T-helper 17 cell (primary cell): ENCODE data around the gene ATG16L2. TPM values are rescaled to one million over a fixed set of nuclear protein-coding genes. Genes with fewer than 3 reads are reported as not detected.
A peak's percentile ranks its signal among the peaks of the same experiment; 100 is the strongest.
"Not testable (repeated sequence)": the region's sequence is repeated elsewhere in the genome, so short reads cannot be mapped to it uniquely, and the experiment has no call there.

Source experiments
- ATAC-seq: fragments of 150-1000 bp; cut with Tn5 transposase; 2 replicates; pipeline ENCODE4 v1.10.0; 2021; ENCODE audit warnings: mild to moderate bottlenecking, moderate library complexity
- DNase-seq, 3 donors: peaks; one replicate each; pipeline versions ENCODE4 v3.0.0 to v3.0.0-alpha.2; 2020 to 2021
- H3K9me3 ChIP-seq: one replicate; pipeline ENCODE4 v1.7.0; 2013; ENCODE audit warnings: low read length, mild to moderate bottlenecking; ENCODE audit not compliant: control insufficient read depth, poor library complexity, severe bottlenecking
- H3K27ac Mint-ChIP-seq: one replicate; pipeline ENCODE4 v1.8.0; 2022; ENCODE audit warnings: mild to moderate bottlenecking, moderate library complexity, mixed read lengths
- H3K27me3 Mint-ChIP-seq: one replicate; pipeline ENCODE4 v1.8.0; 2022; ENCODE audit warnings: mixed read lengths
- H3K36me3 Mint-ChIP-seq: one replicate; pipeline ENCODE4 v1.8.0; 2022; ENCODE audit warnings: low read depth, mixed read lengths
- H3K4me1 Mint-ChIP-seq: one replicate; pipeline ENCODE4 v1.8.0; 2022; ENCODE audit warnings: mild to moderate bottlenecking, mixed read lengths
- H3K4me3 Mint-ChIP-seq: one replicate; pipeline ENCODE4 v1.8.0; 2022; ENCODE audit warnings: mild to moderate bottlenecking, moderate library complexity, mixed read lengths
- total RNA-seq, 4 donors: library from RNA in 2 of 4; stranded (reverse) in 2 of 4; gene quantifications; one replicate each; pipeline ENCODE4 v1.2.3 and lab custom pipeline; 2022 to 2026

ATG16L2 gene
- total RNA-seq, 2 donors from 2014 or later = 95.4 to 121 TPM

GRCh38 chr11:72783144-72783905, 30.9 kb upstream of the ATG16L2 start:
- Mint-ChIP-seq H3K4me3 (no peak overlapping the region), H3K27ac (peak overlapping the region; percentile 91), H3K36me3 (peaks cover 5% of the 10 kb centered on the region), H3K4me1 (peaks cover 27% of the 10 kb centered on the region), H3K27me3 (no peaks in the 10 kb centered on the region)
- ATAC-seq (no peak), DNase-seq (no peak)
- H3K9me3 ChIP-seq = no peaks in the 10 kb centered on the region

GRCh38 chr11:72784662-72785061, 29.5 kb upstream of the ATG16L2 start:
- Mint-ChIP-seq H3K4me3 (no peak overlapping the region), H3K27me3 (no peaks in the 10 kb centered on the region), H3K36me3 (peaks cover 2% of the 10 kb centered on the region), H3K4me1 (peaks cover 20% of the 10 kb centered on the region), H3K27ac (no peak overlapping the region)
- H3K9me3 ChIP-seq = no peaks in the 10 kb centered on the region
- ATAC-seq (no peak), DNase-seq (no peak)

- DNase-seq (no peak), ATAC-seq (no peak)
- no peaks in the 10 kb centered on the region for H3K9me3 ChIP-seq
- Mint-ChIP-seq H3K27ac (no peak overlapping the region), H3K4me1 (peaks cover 14% of the 10 kb centered on the region), H3K36me3 (peaks cover 2% of the 10 kb centered on the region), H3K4me3 (no peak overlapping the region), H3K27me3 (no peaks in the 10 kb centered on the region)
Measured at GRCh38 chr11:72786305-72787215, 27.7 kb upstream of the ATG16L2 start.

DNA sequence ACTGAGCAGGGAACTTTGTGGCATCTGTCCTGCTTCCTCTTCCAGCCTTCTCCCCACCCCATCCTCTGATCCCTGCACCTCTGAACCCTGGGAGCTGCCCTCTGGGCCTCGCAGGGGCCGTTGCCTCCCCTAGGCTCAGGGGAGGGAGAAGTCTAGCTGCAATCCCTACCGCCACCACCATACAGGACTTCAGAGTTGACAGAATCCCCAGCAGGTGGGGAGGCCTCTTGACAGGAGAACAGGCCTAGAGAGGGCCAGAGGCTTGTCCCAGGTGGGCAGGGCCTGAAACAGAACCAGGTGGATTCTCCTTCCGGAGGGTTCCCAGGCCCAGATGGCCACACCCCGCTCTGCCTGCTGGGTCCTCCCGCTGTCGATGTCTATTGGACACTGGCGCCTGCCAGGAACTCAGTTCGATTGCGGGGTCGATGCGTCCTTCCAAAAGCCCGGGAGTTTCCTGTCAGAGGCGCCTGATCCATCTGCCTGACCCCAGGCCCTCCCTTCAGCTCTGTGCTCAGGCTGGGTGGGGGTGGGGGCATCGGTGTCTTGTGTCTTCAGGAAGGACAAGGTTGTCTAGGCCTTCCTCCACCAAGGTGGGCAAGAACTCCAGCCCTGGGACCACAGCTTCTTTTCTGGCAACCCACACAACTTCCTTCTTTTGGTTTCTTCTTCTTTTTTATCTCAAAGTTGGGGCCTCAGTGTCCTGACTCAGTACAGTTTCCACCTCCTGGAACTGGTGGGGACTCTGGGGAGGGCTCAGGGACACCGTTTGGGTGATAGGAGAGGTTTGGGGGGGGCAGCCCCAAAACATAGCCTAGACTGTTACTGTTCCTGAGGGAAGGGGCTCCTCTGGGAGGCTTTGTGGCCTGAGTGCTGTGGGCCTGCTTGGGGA, 26.8 kb upstream of the ATG16L2 start:
- DNase-seq (no peak), ATAC-seq (no peak)
- no peaks in the 10 kb centered on the region for H3K27me3 Mint-ChIP-seq
- no peaks in the 10 kb centered on the region for H3K9me3 ChIP-seq
- H3K4me3 Mint-ChIP-seq = no peak overlapping the region
- H3K36me3 Mint-ChIP-seq = peaks cover under 1% of the 10 kb centered on the region
- no peak overlapping the region for H3K27ac Mint-ChIP-seq
- peaks cover 8% of the 10 kb centered on the region for H3K4me1 Mint-ChIP-seq

- ATAC-seq = no peak
- Mint-ChIP-seq H3K36me3 (no peaks in the 10 kb centered on the region), H3K27ac (peak overlapping the region; percentile 39), H3K4me3 (no peak overlapping the region), H3K27me3 (no peaks in the 10 kb centered on the region), H3K4me1 (peaks cover 10% of the 10 kb centered on the region)
- DNase-seq = no peak
- H3K9me3 ChIP-seq = no peaks in the 10 kb centered on the region
Measured at GRCh38 chr11:72788241-72788640, 26.0 kb upstream of the ATG16L2 start.

DNA sequence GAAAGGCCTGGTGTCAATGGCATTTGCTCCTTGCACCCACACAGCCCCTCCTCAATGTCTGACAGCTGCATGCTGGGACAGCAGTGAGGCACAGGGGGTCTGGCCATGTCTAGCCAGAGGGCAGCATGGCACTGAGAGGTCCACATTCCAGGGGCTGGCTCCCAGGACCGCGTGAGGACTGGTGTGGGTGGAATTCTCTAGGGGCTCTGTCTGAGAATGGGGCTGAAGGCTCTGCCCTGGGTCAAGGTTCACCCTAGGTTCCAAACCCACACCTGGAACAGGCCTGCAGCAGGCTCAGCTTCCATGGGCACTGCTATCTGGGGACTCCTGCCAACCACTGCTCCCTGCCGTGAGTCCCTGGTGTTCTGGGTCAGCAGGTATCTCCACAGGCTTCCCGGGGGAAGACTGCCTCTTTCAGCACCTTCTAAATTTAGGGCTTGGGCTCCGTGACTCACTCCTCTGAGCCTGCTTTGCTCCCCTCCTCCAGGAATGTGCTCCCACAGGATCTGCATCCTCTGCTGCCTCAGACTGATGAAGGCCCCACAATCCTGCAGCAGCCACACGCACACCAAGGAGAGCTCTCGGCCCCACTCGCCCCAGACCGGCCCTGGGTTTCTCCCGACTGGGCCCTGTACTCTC, 24.6 kb upstream of the ATG16L2 start:
- H3K36me3 Mint-ChIP-seq = no peaks in the 10 kb centered on the region
- H3K27ac Mint-ChIP-seq = no peak overlapping the region
- peaks cover 20% of the 10 kb centered on the region for H3K4me1 Mint-ChIP-seq
- no peaks in the 10 kb centered on the region for H3K27me3 Mint-ChIP-seq
- no peaks in the 10 kb centered on the region for H3K9me3 ChIP-seq
- ATAC-seq = no peak
- DNase-seq = no peak
- no peak overlapping the region for H3K4me3 Mint-ChIP-seq

DNA sequence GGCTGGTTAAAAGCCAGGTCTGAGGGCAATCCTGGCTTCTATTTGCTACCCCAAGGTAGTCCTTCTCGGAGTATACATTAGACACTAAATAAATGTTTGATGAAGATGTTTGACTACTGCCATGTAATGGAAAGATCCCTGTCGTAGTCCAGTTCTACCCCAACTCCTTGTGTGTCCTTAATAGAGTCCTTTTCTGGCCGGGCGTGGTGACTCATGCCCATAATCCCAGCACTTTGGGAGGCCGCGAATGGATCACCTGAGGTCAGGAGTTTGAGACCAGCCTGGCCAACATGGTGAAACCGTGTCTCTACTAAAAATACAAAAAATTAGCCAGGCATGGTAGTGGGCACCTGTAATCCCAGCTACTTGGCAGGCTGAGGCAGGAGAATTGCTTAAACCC, 23.0 kb upstream of the ATG16L2 start:
- ATAC-seq, H3K27ac Mint-ChIP-seq, H3K4me3 Mint-ChIP-seq, H3K9me3 ChIP-seq, DNase-seq, H3K27me3 Mint-ChIP-seq, H3K36me3 Mint-ChIP-seq: not testable (repeated sequence)
- H3K4me1 Mint-ChIP-seq = peaks cover 22% of the 10 kb centered on the region

DNA sequence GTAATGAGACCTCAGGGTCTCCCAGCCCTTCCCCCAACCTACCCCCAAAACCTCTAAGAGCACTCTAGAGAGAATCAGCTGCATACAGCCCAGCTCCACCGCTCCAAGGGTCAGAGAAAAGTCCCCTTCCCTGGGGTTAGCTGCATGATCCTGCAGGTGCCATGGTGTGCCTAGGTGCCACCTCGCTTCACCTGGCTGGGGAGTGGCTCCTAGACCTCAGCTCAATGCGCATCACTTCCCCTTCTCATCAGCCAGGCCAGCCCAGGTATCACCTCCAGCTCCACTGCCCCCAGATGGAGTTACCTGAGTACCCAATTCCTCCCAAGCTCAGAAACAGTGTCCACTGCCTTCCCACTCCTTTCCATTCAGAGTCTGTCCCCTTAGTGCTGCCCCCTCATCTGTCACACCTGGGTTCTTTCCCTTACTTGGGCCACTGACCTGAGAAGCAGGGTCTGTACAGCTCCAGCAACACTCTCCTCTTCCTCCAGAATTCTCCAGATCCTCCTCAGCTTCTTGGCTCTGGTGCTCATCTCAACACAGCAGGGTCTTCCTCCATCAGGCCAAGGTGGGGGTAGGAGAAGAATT, 21.7 kb upstream of the ATG16L2 start:
- H3K27ac Mint-ChIP-seq = peak overlapping the region; percentile 99
- H3K27me3 Mint-ChIP-seq = no peaks in the 10 kb centered on the region
- H3K4me1 Mint-ChIP-seq = peaks cover 22% of the 10 kb centered on the region
- no peaks in the 10 kb centered on the region for H3K36me3 Mint-ChIP-seq
- ATAC-seq (no peak), DNase-seq (no peak)
- no peaks in the 10 kb centered on the region for H3K9me3 ChIP-seq
- peak overlapping the region; percentile 74 for H3K4me3 Mint-ChIP-seq

- Mint-ChIP-seq H3K36me3 (no peaks in the 10 kb centered on the region), H3K4me1 (peaks cover 23% of the 10 kb centered on the region), H3K4me3 (peak overlapping the region; percentile 95), H3K27ac (peak overlapping the region; percentile 99), H3K27me3 (no peaks in the 10 kb centered on the region)
- ATAC-seq = no peak
- DNase-seq = no peak
- H3K9me3 ChIP-seq = no peaks in the 10 kb centered on the region
Measured at GRCh38 chr11:72793076-72793424, 21.2 kb upstream of the ATG16L2 start.

- peak within 1 kb of the TSS; percentile 99 for H3K27ac Mint-ChIP-seq
- peak; percentile 93 for ATAC-seq
- peak; percentile 91 to 96 (median 92) for DNase-seq
- no peaks in the 10 kb centered on the region for H3K27me3 Mint-ChIP-seq
- H3K4me1 Mint-ChIP-seq = peaks cover 23% of the 10 kb centered on the region
- H3K4me3 Mint-ChIP-seq = peak within 1 kb of the TSS; percentile 95
- no peaks in the 10 kb centered on the region for H3K9me3 ChIP-seq
- no peaks in the 10 kb centered on the region for H3K36me3 Mint-ChIP-seq
Measured at GRCh38 chr11:72793425-72794367, 20.5 kb upstream of the ATG16L2 start, which contains the start of gene STARD10. Gene STARD10 (minus strand): TSS chr11:72794047. CDS start chr11:72781181, 12,866 bp downstream.

DNA sequence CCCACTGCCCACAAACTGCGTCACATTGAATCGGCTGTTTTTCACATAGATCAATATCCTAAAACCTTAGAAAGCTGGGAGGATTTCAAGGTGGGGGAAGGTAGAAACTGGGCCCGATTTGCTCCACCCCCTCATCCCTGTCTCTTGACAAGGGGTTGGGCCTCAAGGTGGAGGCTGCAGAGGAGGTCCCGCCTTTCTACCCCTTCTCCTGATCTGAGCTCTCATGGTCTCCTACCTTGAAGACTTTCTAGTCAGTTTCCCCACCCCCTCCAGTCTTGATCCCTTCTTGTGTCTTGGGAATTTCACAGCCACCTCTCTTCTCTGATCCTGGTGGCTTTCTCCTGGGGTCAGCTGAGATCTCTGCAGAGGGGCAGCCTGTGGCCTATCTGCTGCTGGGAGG, 15.8 kb upstream of the ATG16L2 start:
- ATAC-seq (no peak), DNase-seq (no peak)
- Mint-ChIP-seq H3K27ac (peak overlapping the region; percentile 70), H3K4me3 (no peak overlapping the region), H3K27me3 (no peaks in the 10 kb centered on the region), H3K4me1 (peaks cover 14% of the 10 kb centered on the region), H3K36me3 (no peaks in the 10 kb centered on the region)
- no peaks in the 10 kb centered on the region for H3K9me3 ChIP-seq
